PC-9 (cell line): Measurements from ENCODE around the gene TRIM61.
"Not testable (repeated sequence)": the region's sequence is repeated elsewhere in the genome, so short reads cannot be mapped to it uniquely, and the experiment has no call there.

ENCODE experiments used
- EZH2 ChIP-seq: fragments of 200-600 bp; sonication (generic); IDR thresholded peaks from 2 replicates; pipeline ENCODE4 v1.8.0; 2017; ENCODE audit warnings: antibody characterized with exemption, low read depth
- TF ChIP-seq, protein P1 (sequence below): fragments of 200-600 bp; sonication (generic); conservative IDR thresholded peaks from 2 replicates; pipeline ENCODE4 v1.6.1; 2017; ENCODE audit warnings: mixed run types, antibody characterized with exemption, mild to moderate bottlenecking, moderate library complexity

DNA sequence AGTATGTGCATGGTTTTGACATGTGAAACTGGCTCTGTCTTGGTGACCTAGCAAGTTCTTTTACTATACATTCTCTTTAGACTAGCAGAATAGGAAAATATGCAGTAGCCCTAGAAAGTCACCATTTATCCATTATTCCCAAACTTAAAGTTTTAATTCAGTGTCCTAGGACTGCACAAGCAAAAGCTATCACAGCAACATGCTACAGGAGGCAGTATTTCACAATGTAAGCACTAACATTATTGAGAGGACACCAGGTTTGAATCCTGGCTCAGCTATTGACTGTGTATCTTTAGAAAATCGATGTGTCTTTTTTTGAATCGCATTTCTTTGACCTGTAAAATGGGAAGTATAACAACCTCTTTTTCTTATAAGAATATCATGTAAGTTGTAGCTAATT, 5.5 kb downstream of the TRIM61 start:
- TF ChIP-seq, protein P1, sequence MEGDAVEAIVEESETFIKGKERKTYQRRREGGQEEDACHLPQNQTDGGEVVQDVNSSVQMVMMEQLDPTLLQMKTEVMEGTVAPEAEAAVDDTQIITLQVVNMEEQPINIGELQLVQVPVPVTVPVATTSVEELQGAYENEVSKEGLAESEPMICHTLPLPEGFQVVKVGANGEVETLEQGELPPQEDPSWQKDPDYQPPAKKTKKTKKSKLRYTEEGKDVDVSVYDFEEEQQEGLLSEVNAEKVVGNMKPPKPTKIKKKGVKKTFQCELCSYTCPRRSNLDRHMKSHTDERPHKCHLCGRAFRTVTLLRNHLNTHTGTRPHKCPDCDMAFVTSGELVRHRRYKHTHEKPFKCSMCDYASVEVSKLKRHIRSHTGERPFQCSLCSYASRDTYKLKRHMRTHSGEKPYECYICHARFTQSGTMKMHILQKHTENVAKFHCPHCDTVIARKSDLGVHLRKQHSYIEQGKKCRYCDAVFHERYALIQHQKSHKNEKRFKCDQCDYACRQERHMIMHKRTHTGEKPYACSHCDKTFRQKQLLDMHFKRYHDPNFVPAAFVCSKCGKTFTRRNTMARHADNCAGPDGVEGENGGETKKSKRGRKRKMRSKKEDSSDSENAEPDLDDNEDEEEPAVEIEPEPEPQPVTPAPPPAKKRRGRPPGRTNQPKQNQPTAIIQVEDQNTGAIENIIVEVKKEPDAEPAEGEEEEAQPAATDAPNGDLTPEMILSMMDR: not testable (repeated sequence)
- TF ChIP-seq EZH2: not testable (repeated sequence)
